Gastrocnemius medialis (tissue), 4 donors: Measurements from ENCODE around the gene CCDC39.

ENCODE experiments used
- POLR2A ChIP-seq, 2 donors: fragments of 450-650 bp; IDR thresholded peaks; one replicate each; pipeline ENCODE4 v1.6.1; 2017; ENCODE audit warnings: antibody characterized with exemption in 2 of 2, mild to moderate bottlenecking in 2 of 2, moderate library complexity in 2 of 2
- TF ChIP-seq, protein P1 (sequence below), 5 experiments: fragments of 450-650 bp in 3 of 5; fragments of 200-600 bp in 2 of 5; sonication (generic) in 2 of 5; IDR thresholded peaks in 4 of 5; conservative IDR thresholded peaks in 1 of 5; 1 replicate in 4 of 5; 2 replicates in 1 of 5; pipeline ENCODE4 v1.5.1; 2016 to 2019; ENCODE audit warnings: antibody characterized with exemption in 5 of 5, mild to moderate bottlenecking in 3 of 5, moderate library complexity in 3 of 5

DNA sequence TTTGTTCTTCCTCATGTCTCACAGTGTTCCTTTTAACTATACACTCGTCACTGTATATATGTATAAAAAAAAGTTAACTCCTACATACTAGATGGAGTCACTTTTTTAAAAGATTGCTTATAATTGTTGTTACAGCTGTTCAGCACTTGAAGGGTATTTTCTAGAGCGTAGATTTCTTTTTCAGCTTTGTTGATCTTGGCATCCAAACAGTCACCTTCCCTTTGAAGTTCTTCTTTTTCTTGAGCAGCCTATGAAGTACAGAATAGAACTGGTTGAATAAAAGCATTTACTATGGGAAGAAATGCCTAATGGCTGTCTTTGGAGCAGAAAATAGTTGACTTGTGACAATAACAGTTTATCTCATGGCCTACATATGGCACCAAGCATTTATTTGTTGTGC lies 59.6 kb downstream of the CCDC39 start:
- TF ChIP-seq, protein P1, sequence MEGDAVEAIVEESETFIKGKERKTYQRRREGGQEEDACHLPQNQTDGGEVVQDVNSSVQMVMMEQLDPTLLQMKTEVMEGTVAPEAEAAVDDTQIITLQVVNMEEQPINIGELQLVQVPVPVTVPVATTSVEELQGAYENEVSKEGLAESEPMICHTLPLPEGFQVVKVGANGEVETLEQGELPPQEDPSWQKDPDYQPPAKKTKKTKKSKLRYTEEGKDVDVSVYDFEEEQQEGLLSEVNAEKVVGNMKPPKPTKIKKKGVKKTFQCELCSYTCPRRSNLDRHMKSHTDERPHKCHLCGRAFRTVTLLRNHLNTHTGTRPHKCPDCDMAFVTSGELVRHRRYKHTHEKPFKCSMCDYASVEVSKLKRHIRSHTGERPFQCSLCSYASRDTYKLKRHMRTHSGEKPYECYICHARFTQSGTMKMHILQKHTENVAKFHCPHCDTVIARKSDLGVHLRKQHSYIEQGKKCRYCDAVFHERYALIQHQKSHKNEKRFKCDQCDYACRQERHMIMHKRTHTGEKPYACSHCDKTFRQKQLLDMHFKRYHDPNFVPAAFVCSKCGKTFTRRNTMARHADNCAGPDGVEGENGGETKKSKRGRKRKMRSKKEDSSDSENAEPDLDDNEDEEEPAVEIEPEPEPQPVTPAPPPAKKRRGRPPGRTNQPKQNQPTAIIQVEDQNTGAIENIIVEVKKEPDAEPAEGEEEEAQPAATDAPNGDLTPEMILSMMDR (IDR thresholded peaks at IDR 0.05 in 4 of 5, conservative IDR thresholded peaks at IDR 0.05 in 1 of 5) = no peak
- TF ChIP-seq POLR2A (IDR thresholded peaks at IDR 0.05) = no peak
